Measurements from ENCODE around the gene FRAS1.

- no peak for TF ChIP-seq CTCF (IDR thresholded peaks at IDR 0.05)
- no peak for TF ChIP-seq POLR2A (IDR thresholded peaks at IDR 0.05)
Observed at GRCh38 chr4:78069319-78069718, 12.2 kb downstream of the FRAS1 start.
